ENCODE results near the gene PARD3. TPM values are rescaled to one million over a fixed set of nuclear protein-coding genes. Genes with fewer than 3 reads are reported as not detected.

PARD3 gene
- total and polyA plus RNA-seq, 10 of the 15 experiments (the other 5 are each of a cell fraction or from before 2014, with no cell fraction given), result 2.6 to 43.1 (median 13.9) TPM

DNA sequence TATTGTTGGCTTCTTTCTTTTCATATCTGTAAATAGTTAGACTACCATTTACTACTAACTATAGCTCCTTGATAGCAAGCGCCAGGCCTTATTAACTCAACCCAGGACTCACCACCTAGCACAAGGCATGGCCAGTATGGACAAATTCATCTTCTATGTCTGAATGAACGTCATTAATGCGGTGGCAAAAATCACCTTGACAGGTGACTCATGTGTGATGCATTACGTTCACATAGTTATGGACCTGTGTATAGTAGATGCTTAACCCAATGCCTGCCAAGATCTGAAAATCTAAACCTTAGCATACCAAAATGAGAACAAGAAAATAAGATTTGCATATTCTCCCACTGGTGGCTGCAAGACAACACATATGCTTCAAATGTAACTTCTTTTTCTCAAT is 300.8 kb downstream of the PARD3 start (continued):
- no peak for TF ChIP-seq SP1 (IDR thresholded peaks at IDR 0.05; ENCODE audit: low read depth, low read length)
- no peak for TF ChIP-seq MXI1 (IDR thresholded peaks at IDR 0.05; ENCODE audit: low read depth, low read length)
- TF ChIP-seq, protein P1, sequence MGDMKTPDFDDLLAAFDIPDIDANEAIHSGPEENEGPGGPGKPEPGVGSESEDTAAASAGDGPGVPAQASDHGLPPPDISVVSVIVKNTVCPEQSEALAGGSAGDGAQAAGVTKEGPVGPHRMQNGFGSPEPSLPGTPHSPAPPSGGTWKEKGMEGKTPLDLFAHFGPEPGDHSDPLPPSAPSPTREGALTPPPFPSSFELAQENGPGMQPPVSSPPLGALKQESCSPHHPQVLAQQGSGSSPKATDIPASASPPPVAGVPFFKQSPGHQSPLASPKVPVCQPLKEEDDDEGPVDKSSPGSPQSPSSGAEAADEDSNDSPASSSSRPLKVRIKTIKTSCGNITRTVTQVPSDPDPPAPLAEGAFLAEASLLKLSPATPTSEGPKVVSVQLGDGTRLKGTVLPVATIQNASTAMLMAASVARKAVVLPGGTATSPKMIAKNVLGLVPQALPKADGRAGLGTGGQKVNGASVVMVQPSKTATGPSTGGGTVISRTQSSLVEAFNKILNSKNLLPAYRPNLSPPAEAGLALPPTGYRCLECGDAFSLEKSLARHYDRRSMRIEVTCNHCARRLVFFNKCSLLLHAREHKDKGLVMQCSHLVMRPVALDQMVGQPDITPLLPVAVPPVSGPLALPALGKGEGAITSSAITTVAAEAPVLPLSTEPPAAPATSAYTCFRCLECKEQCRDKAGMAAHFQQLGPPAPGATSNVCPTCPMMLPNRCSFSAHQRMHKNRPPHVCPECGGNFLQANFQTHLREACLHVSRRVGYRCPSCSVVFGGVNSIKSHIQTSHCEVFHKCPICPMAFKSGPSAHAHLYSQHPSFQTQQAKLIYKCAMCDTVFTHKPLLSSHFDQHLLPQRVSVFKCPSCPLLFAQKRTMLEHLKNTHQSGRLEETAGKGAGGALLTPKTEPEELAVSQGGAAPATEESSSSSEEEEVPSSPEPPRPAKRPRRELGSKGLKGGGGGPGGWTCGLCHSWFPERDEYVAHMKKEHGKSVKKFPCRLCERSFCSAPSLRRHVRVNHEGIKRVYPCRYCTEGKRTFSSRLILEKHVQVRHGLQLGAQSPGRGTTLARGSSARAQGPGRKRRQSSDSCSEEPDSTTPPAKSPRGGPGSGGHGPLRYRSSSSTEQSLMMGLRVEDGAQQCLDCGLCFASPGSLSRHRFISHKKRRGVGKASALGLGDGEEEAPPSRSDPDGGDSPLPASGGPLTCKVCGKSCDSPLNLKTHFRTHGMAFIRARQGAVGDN (IDR thresholded peaks at IDR 0.05), result no peak
- no peak for TF ChIP-seq NRF1 (conservative IDR thresholded peaks at IDR 0.05; ENCODE audit: low read depth, low read length)
- TF ChIP-seq TCF3 (IDR thresholded peaks at IDR 0.05; ENCODE audit: borderline replicate concordance, insufficient read depth, low read depth, low read length), result no peak
- no peak for TF ChIP-seq RBBP5 (conservative IDR thresholded peaks at IDR 0.05)
- TF ChIP-seq ZBTB40 (IDR thresholded peaks at IDR 0.05; ENCODE audit: borderline replicate concordance), result no peak
- TF ChIP-seq POU2F2 (IDR thresholded peaks at IDR 0.05; ENCODE audit: borderline replicate concordance, low read depth, low read length), result no peak
- TF ChIP-seq POLR2AphosphoS5 (IDR thresholded peaks at IDR 0.05; ENCODE audit: low read length), result no peak

Measured in GM12878 (cell line).